Esophagus squamous epithelium (tissue), 5 donors: ENCODE measurements around the gene ANKRD44. TPM values are rescaled to one million over a fixed set of nuclear protein-coding genes. Genes with fewer than 3 reads are reported as not detected.

Experiments used
- DNase-seq: peaks from one replicate; lab custom pipeline; 2025; lab: John Stamatoyannopoulos, UW
- H3K27ac ChIP-seq, 4 donors: fragments of 200-600 bp; sonication (generic); one replicate each; pipeline ENCODE4 v1.5.1; 2016 to 2019; ENCODE audit warnings: mild to moderate bottlenecking in 1 of 4
- H3K27me3 ChIP-seq, 4 donors: fragments of 200-600 bp; sonication (generic); 1 replicate in 3 of 4; 2 replicates in 1 of 4; pipeline versions ENCODE4 v1.5.1 to v1.6.0; 2017 to 2021; ENCODE audit warnings: antibody characterized with exemption in 1 of 4
- H3K36me3 ChIP-seq, 3 donors: fragments of 200-600 bp; sonication (generic); one replicate each; pipeline ENCODE4 v1.5.1; 2016 to 2019
- H3K4me1 ChIP-seq, 3 donors: fragments of 200-600 bp; sonication (generic); one replicate each; pipeline ENCODE4 v1.5.1; 2017 to 2019
- H3K4me3 ChIP-seq, 4 donors: fragments of 200-600 bp; sonication (generic); 1 replicate in 3 of 4; 2 replicates in 1 of 4; pipeline ENCODE4 v1.5.1; 2016 to 2019; ENCODE audit warnings: mild to moderate bottlenecking in 2 of 4, moderate library complexity in 1 of 4
- H3K9me3 ChIP-seq, 3 donors: fragments of 200-600 bp; sonication (generic); one replicate each; pipeline ENCODE4 v1.5.1; 2016 to 2019
- POLR2A ChIP-seq, 4 donors: fragments of 450-650 bp; IDR thresholded peaks; one replicate each; pipeline ENCODE4 v1.6.1; 2017; ENCODE audit warnings: antibody characterized with exemption in 4 of 4, mild to moderate bottlenecking in 4 of 4, moderate library complexity in 3 of 4
- WGBS, 2 donors: methylation state at CpG; one replicate each; pipeline ENCODE4 v1.1.5; 2018; 5-methylcytosine and 5-hydroxymethylcytosine counted together
- intact Hi-C: fragments of 100-400 bp; cut with DNase I; formaldehyde crosslinking; loops from one replicate; pipeline ENCODE4 v1.15.0; 2022
- total RNA-seq, 4 donors: library from RNA; depleted of rRNA; stranded (reverse); fragments of >200 nt; gene quantifications; one replicate each; pipeline ENCODE4 v1.1.0, GENCODE V29; 2016
- TF ChIP-seq, protein P1 (sequence below), 6 experiments: fragments of 450-650 bp in 4 of 6; fragments of 200-600 bp in 2 of 6; sonication (generic) in 2 of 6; IDR thresholded peaks; one replicate each; pipeline ENCODE4 v1.5.1; 2016 to 2019; ENCODE audit warnings: antibody characterized with exemption in 6 of 6, mild to moderate bottlenecking in 4 of 6, moderate library complexity in 4 of 6
- donor health status: DM: yes; HTN: yes; CAD: no.

ANKRD44 gene
- total RNA-seq, 4 donors from 2014 or later, result 4.5 to 54.0 (median 11.4) TPM

DNA sequence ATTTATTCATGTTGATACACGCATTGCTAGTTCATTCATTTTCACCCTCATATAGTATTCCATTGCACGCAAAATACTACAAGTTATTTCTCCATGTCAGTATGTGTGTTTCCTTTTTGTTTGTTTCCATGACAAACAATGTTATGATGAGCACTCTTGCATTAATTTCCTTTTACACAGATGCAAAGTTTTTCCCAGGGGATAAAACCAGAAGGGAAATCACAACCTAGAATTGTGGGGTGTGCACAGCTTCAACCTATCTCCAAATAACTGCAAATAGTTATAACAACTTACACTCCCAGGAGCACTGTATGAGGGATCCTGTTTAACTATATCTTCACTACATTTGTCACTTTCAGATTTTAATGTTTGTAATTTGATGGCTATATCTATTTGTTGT is 87.1 kb downstream of the ANKRD44 start:
- no peak overlapping the region for H3K27ac ChIP-seq
- 87 to 93% methylated on average over 2 of the region's 2 CpGs for WGBS, 2 donors
- no peak for DNase-seq
- no peak for TF ChIP-seq POLR2A (IDR thresholded peaks at IDR 0.05)
- no peaks in the 10 kb centered on the region for H3K36me3 ChIP-seq
- no peaks in the 10 kb centered on the region for H3K27me3 ChIP-seq
- intact Hi-C loops, result no loop called here
- no peak overlapping the region for H3K4me3 ChIP-seq
- no peaks in the 10 kb centered on the region for H3K4me1 ChIP-seq
- H3K9me3 ChIP-seq, result no peaks in the 10 kb centered on the region

DNA sequence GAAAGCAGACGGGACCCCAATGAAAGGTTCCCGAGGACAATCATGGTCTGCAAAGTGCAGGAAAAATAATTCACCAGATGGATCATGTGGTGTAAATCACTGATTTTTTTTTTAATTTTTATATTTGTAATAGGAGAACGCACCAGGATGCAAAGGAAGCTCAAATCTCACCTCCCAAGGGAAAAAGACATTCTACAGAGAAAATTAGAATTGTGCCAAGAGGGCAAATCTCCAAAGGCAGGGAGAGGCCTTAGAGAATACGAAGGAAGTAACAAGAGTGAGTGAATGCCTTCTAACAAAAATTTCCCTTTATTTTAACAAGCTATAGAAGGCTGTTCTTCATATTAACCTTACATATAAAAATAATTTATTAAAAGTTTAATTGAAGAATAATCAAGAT is 90.9 kb downstream of the ANKRD44 start:
- H3K36me3 ChIP-seq, result no peaks in the 10 kb centered on the region
- TF ChIP-seq, protein P1, sequence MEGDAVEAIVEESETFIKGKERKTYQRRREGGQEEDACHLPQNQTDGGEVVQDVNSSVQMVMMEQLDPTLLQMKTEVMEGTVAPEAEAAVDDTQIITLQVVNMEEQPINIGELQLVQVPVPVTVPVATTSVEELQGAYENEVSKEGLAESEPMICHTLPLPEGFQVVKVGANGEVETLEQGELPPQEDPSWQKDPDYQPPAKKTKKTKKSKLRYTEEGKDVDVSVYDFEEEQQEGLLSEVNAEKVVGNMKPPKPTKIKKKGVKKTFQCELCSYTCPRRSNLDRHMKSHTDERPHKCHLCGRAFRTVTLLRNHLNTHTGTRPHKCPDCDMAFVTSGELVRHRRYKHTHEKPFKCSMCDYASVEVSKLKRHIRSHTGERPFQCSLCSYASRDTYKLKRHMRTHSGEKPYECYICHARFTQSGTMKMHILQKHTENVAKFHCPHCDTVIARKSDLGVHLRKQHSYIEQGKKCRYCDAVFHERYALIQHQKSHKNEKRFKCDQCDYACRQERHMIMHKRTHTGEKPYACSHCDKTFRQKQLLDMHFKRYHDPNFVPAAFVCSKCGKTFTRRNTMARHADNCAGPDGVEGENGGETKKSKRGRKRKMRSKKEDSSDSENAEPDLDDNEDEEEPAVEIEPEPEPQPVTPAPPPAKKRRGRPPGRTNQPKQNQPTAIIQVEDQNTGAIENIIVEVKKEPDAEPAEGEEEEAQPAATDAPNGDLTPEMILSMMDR (IDR thresholded peaks at IDR 0.05), result no peak
- TF ChIP-seq POLR2A (IDR thresholded peaks at IDR 0.05), result no peak
- no peak overlapping the region for H3K27ac ChIP-seq
- H3K9me3 ChIP-seq, result no peaks in the 10 kb centered on the region
- no peaks in the 10 kb centered on the region for H3K27me3 ChIP-seq
- H3K4me1 ChIP-seq, result peaks cover 0 to 16% (median 0%) of the 10 kb centered on the region in 3 donors
- intact Hi-C loops, result no loop called here
- WGBS, 2 donors, result 83 to 86% methylated on average over 4 of the region's 4 CpGs
- DNase-seq, result no peak
- no peak overlapping the region for H3K4me3 ChIP-seq

DNA sequence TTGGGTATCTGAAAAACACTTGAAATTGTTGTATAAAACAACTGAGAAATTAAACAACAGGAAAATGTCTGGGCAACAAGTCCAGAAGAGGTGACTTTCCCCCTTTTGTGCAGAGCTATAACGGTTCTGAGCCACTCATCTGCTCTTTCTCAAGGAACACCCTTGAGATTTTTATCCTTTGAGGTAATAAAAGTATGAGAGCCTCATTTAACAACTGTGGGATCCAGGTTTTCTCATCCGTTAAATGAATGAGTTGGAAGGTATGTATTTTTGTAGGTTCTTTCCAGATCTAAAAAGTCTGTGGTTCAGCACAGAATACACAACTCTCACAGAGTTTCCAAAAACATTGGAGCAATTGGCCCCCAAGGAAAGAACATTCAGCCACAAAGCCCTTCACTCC is 93.0 kb downstream of the ANKRD44 start:
- DNase-seq, result no peak
- no peaks in the 10 kb centered on the region for H3K36me3 ChIP-seq
- intact Hi-C loops, result no loop called here
- no peak for TF ChIP-seq POLR2A (IDR thresholded peaks at IDR 0.05)
- TF ChIP-seq, protein P1 (IDR thresholded peaks at IDR 0.05), result no peak
- no peak overlapping the region for H3K27ac ChIP-seq
- no peaks in the 10 kb centered on the region for H3K27me3 ChIP-seq
- peaks cover 0 to 24% (median 0%) of the 10 kb centered on the region in 3 donors for H3K4me1 ChIP-seq
- 56 to 74% methylated on average over 2 of the region's 2 CpGs for WGBS, 2 donors
- no peak overlapping the region for H3K4me3 ChIP-seq
- H3K9me3 ChIP-seq, result no peaks in the 10 kb centered on the region

DNA sequence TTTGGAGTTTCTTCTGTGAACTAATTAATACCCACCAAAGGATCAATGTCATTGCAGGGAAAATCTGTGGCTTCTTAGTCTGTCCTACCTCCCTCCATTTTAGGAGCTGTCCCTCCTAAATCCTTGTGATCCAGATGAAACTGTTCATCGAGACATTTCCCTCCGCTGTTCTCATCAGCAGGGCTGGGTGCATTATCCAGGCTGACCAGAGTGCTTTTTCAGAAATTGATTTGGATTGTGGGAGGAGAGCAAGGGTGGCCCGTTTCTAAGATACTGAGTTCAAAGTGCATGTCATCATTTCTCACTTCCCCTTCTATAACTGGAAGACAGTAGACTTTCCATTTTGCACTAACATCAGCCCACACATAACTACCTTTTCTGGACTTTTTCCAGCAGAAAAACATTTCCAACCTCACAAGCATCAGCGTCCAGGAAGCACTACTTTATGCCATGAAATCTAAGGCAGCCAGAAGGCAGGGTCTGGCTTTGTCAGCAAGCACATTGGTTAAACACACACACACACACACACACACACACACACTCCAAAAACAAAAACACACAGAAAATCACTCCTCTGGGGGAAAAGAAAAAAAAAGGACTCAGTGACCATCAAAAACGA is 94.1 kb downstream of the ANKRD44 start:
- Histone ChIP-seq H3K4me1 (peaks cover 0 to 25% (median 4%) of the 10 kb centered on the region in 3 donors), H3K27ac (peak overlapping the region in 1 of 4 donors; percentile 21)

DNA sequence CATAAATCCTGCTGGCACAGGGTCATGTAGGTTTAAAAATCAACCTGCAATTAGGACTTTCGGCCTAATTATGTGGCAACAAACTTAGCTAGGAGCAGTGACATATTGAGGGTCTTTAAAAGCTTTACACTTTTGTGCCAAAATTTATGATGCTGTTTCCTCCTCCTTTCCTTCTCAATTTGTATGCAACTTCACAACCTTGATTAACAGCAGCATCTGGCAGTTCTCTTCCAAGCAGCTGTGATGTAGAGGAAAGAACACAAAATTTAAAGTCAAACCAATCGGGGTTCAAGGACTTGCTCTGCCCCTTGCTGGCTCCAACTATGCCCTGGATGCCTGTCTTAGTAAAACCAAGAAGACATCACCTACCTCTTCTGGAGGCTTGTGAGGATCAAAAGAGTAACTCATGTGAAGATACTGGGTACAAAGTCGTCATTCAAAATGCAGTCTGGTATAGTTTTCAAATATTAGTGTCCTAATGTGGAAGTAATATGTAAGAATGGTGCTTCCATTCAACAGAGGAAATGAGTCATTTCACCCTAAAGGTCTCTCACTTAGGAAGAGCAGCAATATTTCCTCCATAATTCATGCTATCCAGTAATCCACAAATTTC is 94.7 kb downstream of the ANKRD44 start:
- Histone ChIP-seq H3K9me3 (no peaks in the 10 kb centered on the region), H3K4me1 (peaks cover 0 to 29% (median 4%) of the 10 kb centered on the region in 3 donors), H3K27me3 (no peaks in the 10 kb centered on the region), H3K27ac (no peak overlapping the region), H3K4me3 (no peak overlapping the region), H3K36me3 (no peaks in the 10 kb centered on the region)
- TF ChIP-seq, protein P1 (IDR thresholded peaks at IDR 0.05), result no peak
- TF ChIP-seq POLR2A (IDR thresholded peaks at IDR 0.05), result no peak
- 60 to 61% methylated on average over 3 of the region's 3 CpGs for WGBS, 2 donors
- DNase-seq, result no peak
- intact Hi-C loops, result no loop called here

More for the DNA sequence above, 94.1 kb downstream of the ANKRD44 start:
- Histone ChIP-seq H3K27me3 (no peaks in the 10 kb centered on the region), H3K9me3 (no peaks in the 10 kb centered on the region), H3K36me3 (no peaks in the 10 kb centered on the region), H3K4me3 (no peak overlapping the region)
- WGBS, 2 donors, result 42 to 50% methylated on average over 5 of the region's 5 CpGs
- no peak for DNase-seq
- intact Hi-C loops, result no loop called here
- no peak for TF ChIP-seq POLR2A (IDR thresholded peaks at IDR 0.05)
- TF ChIP-seq, protein P1 (IDR thresholded peaks at IDR 0.05), result no peak
